NCI-H1930 (cell line): ENCODE results near the gene KRTAP1-3.
"Not testable (repeated sequence)": the region's sequence is repeated elsewhere in the genome, so short reads cannot be mapped to it uniquely, and the experiment has no call there.

Experiments
- DNase-seq, 2 experiments: peaks; one replicate each; lab custom pipeline; 2025; lab: John Stamatoyannopoulos, UW

Gene KRTAP1-3

DNA sequence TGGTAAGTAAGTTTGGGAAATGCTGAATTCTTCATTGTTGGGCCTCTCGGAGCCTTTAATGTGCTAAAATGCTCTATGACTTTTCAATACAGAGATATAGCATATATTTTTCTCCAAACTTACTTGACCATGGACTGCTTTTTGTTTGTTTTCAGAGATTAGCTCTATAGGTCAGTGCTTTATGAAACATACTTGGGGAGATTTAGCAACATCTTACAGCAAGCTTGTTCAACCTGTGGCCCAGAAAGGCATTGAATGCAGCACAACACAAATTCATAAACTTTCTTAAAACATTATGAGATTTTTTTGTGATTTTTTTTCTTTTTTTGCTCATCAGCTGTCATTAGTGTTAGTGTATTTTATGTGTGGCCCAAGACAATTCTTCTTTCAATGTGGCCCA lies 24.7 kb downstream of the KRTAP1-3 start:
- no peak for DNase-seq

DNA sequence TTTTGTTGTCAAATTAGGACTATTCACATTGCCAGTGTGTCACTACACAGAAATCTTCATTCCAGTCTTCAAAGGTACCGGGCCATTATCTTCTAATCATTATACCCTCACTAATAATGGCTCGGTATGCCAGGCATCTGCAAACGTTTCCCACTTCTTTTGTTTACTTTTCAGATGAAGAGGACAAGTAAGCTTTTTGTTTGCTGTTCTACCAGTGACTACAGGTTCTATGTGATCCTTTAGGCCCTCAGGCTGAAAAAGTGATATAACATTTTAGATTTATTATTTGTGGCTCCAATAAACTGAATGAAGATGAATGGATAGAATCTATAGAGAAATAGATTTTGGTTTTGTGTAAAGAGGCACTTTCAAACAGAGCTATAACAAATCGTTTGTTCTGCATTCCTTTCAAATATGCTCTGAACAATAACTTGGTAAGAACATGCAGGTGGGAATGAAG lies 25.3 kb downstream of the KRTAP1-3 start:
- no peak for DNase-seq

DNA sequence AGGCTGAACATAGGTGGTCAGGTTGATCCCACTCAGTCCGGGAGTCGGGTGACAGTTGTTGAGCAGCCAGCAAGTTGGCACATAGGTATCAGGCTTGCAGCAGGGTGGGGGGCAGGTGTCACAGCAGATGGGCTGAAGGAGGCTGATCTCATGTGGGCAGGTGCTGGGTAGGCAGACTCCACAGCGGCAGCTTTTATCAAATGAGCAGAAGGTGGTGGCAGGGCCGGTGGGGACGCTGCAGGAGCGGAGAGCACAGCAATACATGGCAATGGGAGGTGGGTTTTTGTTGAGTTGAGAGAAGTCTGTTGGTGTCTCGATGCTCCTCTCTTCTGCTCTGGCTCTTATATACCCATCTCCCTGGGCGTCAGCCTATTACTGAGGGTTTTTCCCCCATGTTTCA lies 25.9 kb downstream of the KRTAP1-3 start, which contains the start of gene KRTAP3-1:
TSS of gene KRTAP3-1 (minus strand) at position 318 of the 400 bp plus-strand sequence. CDS start at position 264, 54 bp downstream.
- no peak for DNase-seq

DNA sequence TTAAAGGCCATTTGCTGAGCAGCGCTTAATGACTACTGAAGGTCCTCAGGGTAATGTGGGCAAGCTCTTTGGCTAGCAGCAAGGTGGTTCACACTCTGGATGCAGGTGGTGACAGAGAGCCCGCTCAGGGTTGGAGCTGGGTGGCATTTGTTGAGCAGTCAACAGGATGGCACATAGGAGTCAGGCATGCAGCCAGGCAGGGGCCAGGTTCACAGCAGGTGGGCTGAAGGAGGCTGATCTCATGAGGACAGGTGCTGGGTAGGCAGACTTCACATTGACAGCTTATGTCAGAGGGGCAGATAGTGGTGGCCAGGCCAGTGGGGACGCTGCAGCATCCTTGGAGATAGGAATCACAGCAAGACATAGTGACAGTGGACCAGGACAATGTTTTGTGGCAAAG lies 30.3 kb downstream of the KRTAP1-3 start:
- no peak for DNase-seq

DNA sequence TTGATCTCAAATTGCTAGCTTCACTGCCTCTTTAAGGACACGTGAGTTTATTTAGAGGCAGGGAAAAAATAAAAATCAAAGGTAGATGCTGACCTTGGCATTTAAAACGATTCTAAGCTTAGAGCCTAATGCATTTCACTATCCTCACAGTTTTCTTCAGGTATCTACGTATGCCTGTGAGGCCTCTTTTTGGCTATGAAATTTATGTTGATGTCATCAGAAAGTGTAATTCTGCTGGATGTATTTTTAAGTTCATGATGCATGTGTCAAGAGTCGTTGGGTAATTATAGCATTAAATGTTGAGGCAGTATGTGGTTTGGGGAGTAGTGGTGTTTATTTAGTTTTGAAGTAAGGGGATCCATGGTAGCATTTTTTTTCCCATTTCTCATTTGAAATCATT lies 30.7 kb downstream of the KRTAP1-3 start:
- no peak for DNase-seq

DNA sequence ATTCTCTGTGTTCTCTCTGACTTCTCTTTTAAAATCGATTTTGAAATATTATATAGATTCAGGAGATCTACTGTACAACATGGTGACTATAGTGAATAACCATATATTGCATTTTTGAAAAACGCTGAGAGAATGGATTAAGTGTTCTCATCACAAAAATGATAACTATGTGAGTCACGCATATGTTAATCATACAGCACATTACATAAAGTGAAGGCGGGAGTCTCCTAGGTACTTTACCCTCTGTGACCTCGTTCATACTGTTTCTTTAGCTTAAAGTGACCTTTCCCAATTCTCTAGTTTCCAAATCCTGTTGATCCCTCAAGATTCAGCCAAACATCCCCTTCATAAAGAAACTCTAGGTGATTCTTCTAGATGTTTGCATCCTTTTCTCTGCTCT lies 31.9 kb downstream of the KRTAP1-3 start:
- DNase-seq = no peak

DNA sequence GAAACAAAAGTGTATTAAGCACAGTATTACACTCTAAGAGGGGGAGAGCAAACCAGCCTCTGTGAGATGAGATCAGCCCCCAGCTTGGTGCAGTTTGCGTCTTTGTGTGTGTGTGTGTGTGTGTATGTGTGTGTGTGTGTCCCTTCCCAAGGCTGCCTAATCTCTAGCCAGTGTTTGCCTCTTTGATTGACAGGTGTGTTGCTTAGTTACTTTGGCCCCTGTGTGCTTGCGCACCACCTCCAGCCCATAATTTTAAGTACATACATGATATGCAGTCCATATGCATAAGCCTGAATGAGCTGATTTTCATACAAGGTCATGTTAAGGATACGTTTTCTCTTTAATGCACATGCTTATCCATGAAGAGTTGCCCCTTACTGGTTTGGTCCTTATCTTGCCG lies 32.9 kb downstream of the KRTAP1-3 start:
- DNase-seq = no peak

DNA sequence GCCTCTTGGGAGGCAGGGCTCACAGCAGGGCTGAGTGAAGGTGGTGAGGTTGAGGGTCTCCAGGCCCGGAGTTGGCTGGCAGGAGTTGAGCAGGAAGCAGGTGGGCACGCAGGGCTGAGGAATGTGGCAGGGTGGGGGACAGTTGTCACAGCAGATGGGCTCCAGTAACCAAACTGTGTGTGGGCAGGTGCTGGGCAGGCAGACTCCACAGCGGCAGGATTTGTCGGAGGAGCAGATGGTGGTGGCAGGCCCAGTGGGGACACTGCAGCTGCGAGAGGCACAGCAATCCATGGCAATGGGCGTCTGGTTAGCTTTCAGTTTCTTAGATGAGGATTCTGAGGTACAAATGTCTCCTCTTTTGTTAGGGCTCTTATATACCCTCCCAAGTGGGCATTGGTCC lies 35.1 kb downstream of the KRTAP1-3 start, which contains the start of gene KRTAP3-2:
TSS of gene KRTAP3-2 (minus strand) at position 344 of the 400 bp plus-strand sequence. CDS start at position 291, 53 bp downstream.
- DNase-seq = not testable (repeated sequence)

DNA sequence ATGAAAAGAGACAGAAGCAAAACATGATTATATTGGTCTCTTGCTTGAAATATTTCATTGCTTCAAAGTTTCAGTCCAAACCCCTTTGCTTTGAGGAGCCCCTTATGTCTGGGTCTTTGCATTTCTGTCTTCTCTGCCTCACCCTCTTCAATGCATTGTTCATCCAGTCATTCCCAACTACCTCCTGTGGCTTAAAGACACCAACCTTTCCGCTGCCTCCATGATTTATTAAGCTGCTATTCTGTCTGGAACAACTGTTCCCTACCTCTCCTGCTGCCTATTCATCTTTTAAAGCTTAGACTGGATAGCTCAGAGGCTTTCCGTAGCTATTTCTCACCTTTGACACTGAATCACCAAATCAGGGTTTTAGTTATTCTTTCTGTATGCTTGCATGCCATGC lies 37.3 kb downstream of the KRTAP1-3 start:
- no peak for DNase-seq

DNA sequence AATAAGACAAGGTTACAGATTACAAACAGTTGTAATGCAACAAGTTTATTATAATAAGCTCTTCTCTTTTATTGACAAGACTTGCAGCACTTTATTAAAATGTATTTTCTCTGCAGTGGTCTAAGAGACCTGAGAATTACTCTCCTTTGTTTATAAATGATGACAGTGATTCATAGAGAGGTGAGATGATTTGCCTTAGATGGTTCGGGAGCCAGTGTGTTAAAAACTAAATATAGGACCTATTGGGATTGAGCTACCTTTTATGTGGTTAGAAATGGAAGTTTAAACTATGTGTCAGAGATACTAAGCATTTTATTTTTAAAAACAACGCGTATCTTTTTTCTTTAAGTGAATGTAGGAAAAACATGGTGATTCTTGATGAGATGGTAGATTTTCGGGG lies 37.8 kb downstream of the KRTAP1-3 start:
- no peak for DNase-seq

DNA sequence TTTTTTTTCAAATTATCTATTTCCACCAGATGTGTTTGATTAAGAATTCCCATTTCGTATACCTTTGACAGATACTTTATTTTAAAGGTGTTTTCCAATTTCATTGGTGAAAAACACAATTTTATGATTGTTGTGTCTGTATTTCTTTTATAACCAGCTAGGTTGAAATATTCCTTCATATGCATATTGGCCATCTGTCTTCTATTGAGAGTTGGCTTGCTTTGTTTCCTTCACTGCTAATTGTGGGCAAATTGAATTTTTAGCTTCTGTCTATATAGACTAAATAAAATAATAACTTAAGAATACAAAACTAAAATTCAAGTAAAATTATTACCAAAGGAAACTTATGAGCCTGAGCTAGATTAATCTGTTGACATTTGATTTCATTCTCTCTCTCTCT lies 39.6 kb downstream of the KRTAP1-3 start:
- DNase-seq = no peak

DNA sequence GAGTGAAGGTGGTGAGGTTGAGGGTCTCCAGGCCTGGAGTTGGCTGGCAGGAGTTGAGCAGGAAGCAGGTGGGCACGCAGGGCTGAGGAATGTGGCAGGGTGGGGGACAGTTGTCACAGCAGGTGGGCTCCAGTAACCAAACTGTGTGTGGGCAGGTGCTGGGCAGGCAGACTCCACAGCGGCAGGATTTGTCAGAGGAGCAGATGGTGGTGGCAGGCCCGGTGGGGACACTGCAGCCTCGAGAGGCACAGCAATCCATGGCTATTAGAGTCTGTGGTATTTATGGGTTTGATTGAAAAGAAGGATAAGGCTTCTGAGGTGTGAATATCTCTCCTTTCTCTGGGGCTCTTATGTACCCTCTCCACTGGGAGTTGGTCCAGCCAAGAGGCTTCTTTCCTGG lies 40.8 kb downstream of the KRTAP1-3 start, which contains the start of gene KRTAP3-3:
TSS of gene KRTAP3-3 (minus strand) at position 326 of the 400 bp plus-strand sequence. CDS start at position 259, 67 bp downstream.
- peak; percentile 81 to 90 for DNase-seq

DNA sequence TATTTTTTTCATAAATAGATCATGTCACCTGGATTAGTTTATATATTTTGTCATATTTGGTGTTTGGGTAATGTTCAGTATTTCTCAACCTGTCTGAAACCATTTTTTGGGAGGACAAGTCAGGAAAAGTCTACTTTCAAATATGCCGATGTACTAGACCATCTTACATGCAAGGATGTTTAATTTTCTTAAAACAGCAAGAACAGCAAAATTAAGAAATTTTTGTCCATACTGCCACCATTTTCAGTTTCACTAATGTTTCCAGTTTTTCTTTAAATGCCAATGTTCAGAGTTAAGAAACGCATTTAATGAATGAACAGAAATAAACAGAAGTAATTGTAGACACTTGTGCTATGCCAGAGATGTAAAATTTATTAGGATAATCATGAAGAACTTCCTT lies 41.6 kb downstream of the KRTAP1-3 start:
- no peak for DNase-seq

DNA sequence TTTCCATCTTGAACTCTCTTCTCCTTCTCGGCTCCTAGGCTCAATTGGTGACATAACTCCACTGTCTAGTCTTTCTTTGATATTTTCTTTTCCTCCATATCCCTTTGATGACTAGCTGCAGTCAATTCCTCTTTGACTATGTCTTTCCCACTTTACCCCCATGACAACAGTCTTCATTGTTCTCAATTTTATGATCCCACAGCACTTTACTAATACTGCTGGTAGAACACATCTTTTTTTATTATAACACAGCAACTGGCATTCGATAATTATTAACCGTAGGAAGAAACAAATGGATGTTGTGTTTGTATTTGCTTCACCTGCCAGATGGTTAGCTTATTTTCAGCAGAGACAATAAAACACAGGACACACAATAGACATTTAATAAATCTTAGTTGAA lies 42.0 kb downstream of the KRTAP1-3 start:
- no peak for DNase-seq

DNA sequence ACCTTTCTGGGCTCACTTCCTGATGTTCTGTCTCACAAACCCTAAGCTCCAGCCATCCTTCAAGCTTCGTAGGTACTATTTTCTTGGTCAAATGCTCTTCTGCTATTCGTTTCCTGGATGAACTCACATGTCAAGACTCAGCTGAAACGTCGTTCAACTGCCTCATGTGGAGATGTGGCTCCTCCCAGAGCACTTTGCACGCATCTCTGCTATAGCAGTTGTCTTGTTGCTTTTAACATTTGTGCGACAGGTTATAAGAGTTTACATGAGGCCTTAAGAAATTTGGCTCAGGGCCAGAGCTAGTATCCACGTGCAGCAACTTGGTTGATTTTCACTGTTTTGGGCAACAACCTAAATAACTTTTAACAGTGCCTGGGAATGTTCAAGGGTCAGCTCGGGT lies 47.8 kb downstream of the KRTAP1-3 start:
- no peak for DNase-seq

DNA sequence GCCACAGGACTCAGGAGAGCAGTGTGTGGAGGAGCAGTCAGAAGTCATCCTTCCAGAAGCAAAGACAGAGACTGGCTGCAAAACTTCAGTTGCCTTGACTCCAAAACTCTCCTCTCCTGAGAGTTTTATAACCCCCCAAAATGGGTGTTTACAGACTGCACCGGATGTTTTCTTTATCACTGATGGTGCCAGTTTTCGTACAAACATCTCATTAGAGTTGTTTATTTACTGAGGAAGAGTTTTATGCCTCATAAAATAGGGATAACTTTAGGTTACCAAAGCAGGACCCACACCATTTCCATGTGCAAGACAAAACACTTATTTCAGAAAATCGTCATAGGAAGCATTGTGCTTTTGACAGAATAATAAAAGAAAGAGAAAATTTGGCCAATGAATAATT lies 50.4 kb downstream of the KRTAP1-3 start, which contains the start of gene KRT40:
TSS of gene KRT40 (minus strand) at position 101 of the 400 bp plus-strand sequence. CDS start at position 48, 53 bp downstream.
- DNase-seq = no peak
